Bronchial epithelial cell (primary cell): ENCODE results near the gene FCRLA. TPM values are rescaled to one million over a fixed set of nuclear protein-coding genes. Genes with fewer than 3 reads are reported as not detected.

Experiments used
- DNase-seq: peaks from one replicate; pipeline ENCODE4 v3.0.0-alpha.2; 2010; ENCODE audit warnings: low read depth
- FAIRE-seq: peaks from 2 replicates; lab custom pipeline; 2011; peaks lifted over from hg19 to GRCh38; lab: Jason Lieb, UNC
- H3K27me3 ChIP-seq: 2 replicates; pipeline ENCODE4 v1.5.1; 2011; ENCODE audit warnings: low read length; ENCODE audit not compliant: control insufficient read depth, insufficient read depth
- H3K36me3 ChIP-seq: 2 replicates; pipeline ENCODE4 v1.5.1; 2011; ENCODE audit warnings: low read length; ENCODE audit not compliant: control insufficient read depth, insufficient read depth
- H3K4me3 ChIP-seq: 2 replicates; pipeline ENCODE4 v1.5.1; 2011; ENCODE audit warnings: mild to moderate bottlenecking, low read depth, low read length, control low read depth
- CTCF ChIP-seq: IDR thresholded peaks from 2 replicates; pipeline ENCODE4 v1.5.1; 2011; ENCODE audit warnings: mild to moderate bottlenecking, moderate library complexity, low read length, control low read depth, inconsistent platforms; ENCODE audit not compliant: insufficient read depth, severe bottlenecking
- total RNA-seq: library from RNA; depleted of rRNA; stranded (reverse); fragments of >200 nt; gene quantifications from 2 replicates; pipeline ENCODE4 v1.2.1, GENCODE V29; 2014

The FCRLA gene
- total RNA-seq, 1 donor from 2014 or later, result 0.26 TPM

- no peak for FAIRE-seq
- H3K27me3 ChIP-seq, result no peaks in the 10 kb centered on the region
Observed at GRCh38 chr1:161710560-161710959, 3.5 kb downstream of the FCRLA start.

GRCh38 chr1:161718559-161719324, 11.7 kb downstream of the FCRLA start:
- no peak for FAIRE-seq
- TF ChIP-seq CTCF, result no peak
- no peak overlapping the region for H3K4me3 ChIP-seq
- DNase-seq, result no peak
- H3K27me3 ChIP-seq, result no peaks in the 10 kb centered on the region
- H3K36me3 ChIP-seq, result no peaks in the 10 kb centered on the region

More at GRCh38 chr1:161710560-161710959, 3.5 kb downstream of the FCRLA start:
- no peak for DNase-seq
- H3K36me3 ChIP-seq, result no peaks in the 10 kb centered on the region
- H3K4me3 ChIP-seq, result no peak overlapping the region
- no peak for TF ChIP-seq CTCF

- FAIRE-seq, result no peak
- no peak for TF ChIP-seq CTCF
- Histone ChIP-seq H3K36me3 (no peaks in the 10 kb centered on the region), H3K27me3 (no peaks in the 10 kb centered on the region), H3K4me3 (no peak overlapping the region)
- DNase-seq, result no peak
Observed at GRCh38 chr1:161719325-161719611, 12.2 kb downstream of the FCRLA start.

- H3K27me3 ChIP-seq, result no peaks in the 10 kb centered on the region
- no peak overlapping the region for H3K4me3 ChIP-seq
- FAIRE-seq (no peak), DNase-seq (no peak)
- no peaks in the 10 kb centered on the region for H3K36me3 ChIP-seq
- no peak for TF ChIP-seq CTCF
Observed at GRCh38 chr1:161720422-161720821, 13.4 kb downstream of the FCRLA start.

GRCh38 chr1:161720956-161721737, 14.1 kb downstream of the FCRLA start, which contains the start of gene FCRLB:
FCRLB (plus strand) TSS chr1:161721544; CDS start chr1:161722673, 1,129 bp downstream.
- no peak for DNase-seq
- H3K36me3 ChIP-seq, result no peaks in the 10 kb centered on the region
- H3K27me3 ChIP-seq, result no peaks in the 10 kb centered on the region
- TF ChIP-seq CTCF, result no peak
- FAIRE-seq, result no peak
- no peak within 1 kb of the TSS for H3K4me3 ChIP-seq
